Activated T-cell treated with anti-CD3 and anti-CD28 coated beads, Interleukin-2, amount 50 U/mL, for 4 hours (primary cell): ENCODE data around the gene IVD. TPM values are rescaled to one million over a fixed set of nuclear protein-coding genes. Genes with fewer than 3 reads are reported as not detected.
"Not testable (repeated sequence)": the region's sequence is repeated elsewhere in the genome, so short reads cannot be mapped to it uniquely, and the experiment has no call there.

Experiments
- ATAC-seq, 2 donors: fragments of 200-7000 bp; cut with Tn5 transposase; one replicate each; pipeline ENCODE4 v1.10.0; 2021
- DNase-seq: peaks from one replicate; pipeline ENCODE4 v3.0.0-alpha.2; 2020
- H3K27me3 Mint-ChIP-seq: one replicate; pipeline ENCODE4 v1.8.0; 2021; ENCODE audit warnings: low read depth, mixed read lengths
- H3K36me3 Mint-ChIP-seq: one replicate; pipeline ENCODE4 v1.8.0; 2022; ENCODE audit warnings: mixed read lengths; ENCODE audit not compliant: insufficient read depth
- H3K4me1 Mint-ChIP-seq: one replicate; pipeline ENCODE4 v1.8.0; 2021; ENCODE audit warnings: low read depth, mixed read lengths
- H3K4me3 Mint-ChIP-seq: one replicate; pipeline ENCODE4 v1.8.0; 2021; ENCODE audit warnings: mild to moderate bottlenecking, moderate library complexity, mixed read lengths
- H3K9me3 Mint-ChIP-seq: one replicate; pipeline ENCODE4 v1.8.0; 2021; ENCODE audit warnings: mixed read lengths
- total RNA-seq, 3 donors: library from RNA; stranded (reverse); gene quantifications; one replicate each; pipeline ENCODE4 v1.2.1, GENCODE V29; 2021

IVD gene
- total RNA-seq, 3 donors from 2014 or later: 65.2 to 71.4 (median 68.7) TPM

- Mint-ChIP-seq H3K36me3 (peaks cover 3% of the 10 kb centered on the region), H3K27me3 (no peaks in the 10 kb centered on the region), H3K4me1 (peaks cover 60% of the 10 kb centered on the region), H3K9me3 (no peaks in the 10 kb centered on the region), H3K4me3 (no peak overlapping the region)
- DNase-seq (no peak), ATAC-seq (no peak)
Observed at GRCh38 chr15:40445421-40445922, 39.9 kb downstream of the IVD start.

- no peak overlapping the region for H3K4me3 Mint-ChIP-seq
- ATAC-seq (no peak), DNase-seq (no peak)
- H3K36me3 Mint-ChIP-seq: peaks cover 3% of the 10 kb centered on the region
- no peaks in the 10 kb centered on the region for H3K27me3 Mint-ChIP-seq
- peaks cover 64% of the 10 kb centered on the region for H3K4me1 Mint-ChIP-seq
- no peaks in the 10 kb centered on the region for H3K9me3 Mint-ChIP-seq
Observed at GRCh38 chr15:40446144-40446543, 40.5 kb downstream of the IVD start.

GRCh38 chr15:40448354-40448753, 42.8 kb downstream of the IVD start:
- no peaks in the 10 kb centered on the region for H3K9me3 Mint-ChIP-seq
- H3K27me3 Mint-ChIP-seq: no peaks in the 10 kb centered on the region
- H3K36me3 Mint-ChIP-seq: peaks cover 3% of the 10 kb centered on the region
- peaks cover 75% of the 10 kb centered on the region for H3K4me1 Mint-ChIP-seq
- ATAC-seq: no peak
- DNase-seq: no peak
- H3K4me3 Mint-ChIP-seq: no peak overlapping the region

- Mint-ChIP-seq H3K4me3 (no peak overlapping the region), H3K27me3 (no peaks in the 10 kb centered on the region), H3K9me3 (no peaks in the 10 kb centered on the region), H3K4me1 (peaks cover 75% of the 10 kb centered on the region), H3K36me3 (peaks cover 3% of the 10 kb centered on the region)
- ATAC-seq: no peak
- no peak for DNase-seq
Observed at GRCh38 chr15:40449275-40449674, 43.7 kb downstream of the IVD start.

GRCh38 chr15:40450047-40450446, 44.5 kb downstream of the IVD start:
- Mint-ChIP-seq H3K27me3 (no peaks in the 10 kb centered on the region), H3K9me3 (no peaks in the 10 kb centered on the region), H3K4me1 (peaks cover 75% of the 10 kb centered on the region), H3K36me3 (peaks cover 3% of the 10 kb centered on the region), H3K4me3 (no peak overlapping the region)
- DNase-seq (no peak), ATAC-seq (no peak)

- Mint-ChIP-seq H3K4me1 (peaks cover 83% of the 10 kb centered on the region), H3K36me3 (peaks cover 3% of the 10 kb centered on the region), H3K9me3 (no peaks in the 10 kb centered on the region), H3K4me3 (no peak overlapping the region), H3K27me3 (no peaks in the 10 kb centered on the region)
- no peak for DNase-seq
- no peak for ATAC-seq
Observed at GRCh38 chr15:40451527-40452158, 46.0 kb downstream of the IVD start.

GRCh38 chr15:40452296-40453090, 46.9 kb downstream of the IVD start:
- Mint-ChIP-seq H3K4me1 (peaks cover 88% of the 10 kb centered on the region), H3K27me3 (no peaks in the 10 kb centered on the region), H3K36me3 (peaks cover 3% of the 10 kb centered on the region), H3K9me3 (no peaks in the 10 kb centered on the region), H3K4me3 (peak overlapping the region; percentile 19)
- DNase-seq (no peak), ATAC-seq (peak; percentile 20 to 42)

- H3K27me3 Mint-ChIP-seq, H3K9me3 Mint-ChIP-seq, DNase-seq, H3K36me3 Mint-ChIP-seq: not testable (repeated sequence)
- ATAC-seq: peak; percentile 44 to 45
- Mint-ChIP-seq H3K4me1 (peaks cover 86% of the 10 kb centered on the region), H3K4me3 (peak overlapping the region; percentile 61)
Observed at GRCh38 chr15:40453941-40454340, 48.3 kb downstream of the IVD start.

- Mint-ChIP-seq H3K4me1 (peaks cover 78% of the 10 kb centered on the region), H3K27me3 (no peaks in the 10 kb centered on the region), H3K9me3 (no peaks in the 10 kb centered on the region), H3K36me3 (no peaks in the 10 kb centered on the region), H3K4me3 (peak overlapping the region; percentile 54)
- DNase-seq (no peak), ATAC-seq (peak; percentile 36 to 54)
Observed at GRCh38 chr15:40454904-40455391, 49.4 kb downstream of the IVD start.

- ATAC-seq: no peak
- H3K4me1 Mint-ChIP-seq: peaks cover 67% of the 10 kb centered on the region
- no peaks in the 10 kb centered on the region for H3K36me3 Mint-ChIP-seq
- no peaks in the 10 kb centered on the region for H3K9me3 Mint-ChIP-seq
- H3K27me3 Mint-ChIP-seq: no peaks in the 10 kb centered on the region
- no peak overlapping the region for H3K4me3 Mint-ChIP-seq
- DNase-seq: no peak
Observed at GRCh38 chr15:40456299-40456712, 50.7 kb downstream of the IVD start.

GRCh38 chr15:40456738-40457137, 51.1 kb downstream of the IVD start:
- no peak for ATAC-seq
- Mint-ChIP-seq H3K27me3 (no peaks in the 10 kb centered on the region), H3K9me3 (no peaks in the 10 kb centered on the region), H3K36me3 (no peaks in the 10 kb centered on the region), H3K4me1 (peaks cover 63% of the 10 kb centered on the region), H3K4me3 (peak overlapping the region; percentile 4)
- no peak for DNase-seq

- H3K36me3 Mint-ChIP-seq: peaks cover 2% of the 10 kb centered on the region
Observed at GRCh38 chr15:40458495-40459371, 53.1 kb downstream of the IVD start.

GRCh38 chr15:40459391-40460015, 53.9 kb downstream of the IVD start:
- ATAC-seq (no peak), DNase-seq (no peak)
- Mint-ChIP-seq H3K36me3 (peaks cover 7% of the 10 kb centered on the region), H3K4me1 (peaks cover 35% of the 10 kb centered on the region), H3K27me3 (no peaks in the 10 kb centered on the region), H3K4me3 (no peak overlapping the region), H3K9me3 (no peaks in the 10 kb centered on the region)

More at GRCh38 chr15:40458495-40459371, 53.1 kb downstream of the IVD start:
- ATAC-seq (no peak), DNase-seq (no peak)
- H3K4me1 Mint-ChIP-seq: peaks cover 43% of the 10 kb centered on the region
- H3K27me3 Mint-ChIP-seq: no peaks in the 10 kb centered on the region
- H3K9me3 Mint-ChIP-seq: no peaks in the 10 kb centered on the region
- no peak overlapping the region for H3K4me3 Mint-ChIP-seq

GRCh38 chr15:40460404-40460803, 54.8 kb downstream of the IVD start:
- no peak overlapping the region for H3K4me3 Mint-ChIP-seq
- H3K4me1 Mint-ChIP-seq: peaks cover 29% of the 10 kb centered on the region
- H3K9me3 Mint-ChIP-seq: no peaks in the 10 kb centered on the region
- ATAC-seq (no peak), DNase-seq (no peak)
- peaks cover 9% of the 10 kb centered on the region for H3K36me3 Mint-ChIP-seq
- H3K27me3 Mint-ChIP-seq: no peaks in the 10 kb centered on the region
